Panc1 (cell line): ENCODE data around the gene CRYBG1. TPM values are rescaled to one million over a fixed set of nuclear protein-coding genes. Genes with fewer than 3 reads are reported as not detected.

Experiments used
- ATAC-seq: fragments of 200-7000 bp; cut with Tn5 transposase; 2 replicates; pipeline ENCODE4 v1.9.1; 2020; ENCODE audit warnings: mild to moderate bottlenecking, moderate library complexity
- BruUV-seq: library from RNA; stranded (reverse); fragments of 400-500 nt; replicated peaks from 2 replicates; lab custom pipeline; 2021; lab: Mats Ljungman, UMichigan
- CTCF ChIA-PET: fragments of 300-600 bp; sonication (Branson Sonifier 250); formaldehyde crosslinking; loops from one replicate; lab custom pipeline; 2022; ENCODE audit warnings: antibody characterized with exemption; lab: Charles Lee
- POLR2A ChIA-PET: fragments of 300-600 bp; sonication (Branson Sonifier 250); formaldehyde crosslinking; loops from one replicate; lab custom pipeline; 2022; ENCODE audit warnings: antibody characterized with exemption; lab: Charles Lee
- DNase-seq: peaks from one replicate; pipeline ENCODE4 v3.0.0-alpha.2; 2010; ENCODE audit warnings: low read depth, low spot score
- H3K27ac ChIP-seq: 2 replicates; pipeline ENCODE4 v1.5.1; 2011; ENCODE audit warnings: mild to moderate bottlenecking, low read length, inconsistent platforms
- H3K27me3 ChIP-seq: fragments of 200-500 bp; sonication (Bioruptor generic); 2 replicates; pipeline ENCODE4 v1.6.0; 2014; ENCODE audit warnings: low read length, inconsistent platforms; ENCODE audit not compliant: control insufficient read depth, insufficient read depth
- H3K36me3 ChIP-seq: fragments of 200-500 bp; sonication (Bioruptor generic); 2 replicates; pipeline ENCODE4 v1.5.1; 2014; ENCODE audit warnings: inconsistent platforms, mild to moderate bottlenecking, low read length, moderate library complexity; ENCODE audit not compliant: control insufficient read depth, insufficient read depth
- H3K4me1 ChIP-seq: 2 replicates; pipeline ENCODE4 v1.5.1; 2011; ENCODE audit warnings: inconsistent platforms, mild to moderate bottlenecking, low read length, moderate library complexity; ENCODE audit not compliant: control insufficient read depth, insufficient read depth
- H3K4me3 ChIP-seq, 2 experiments: 2 replicates each; pipeline ENCODE4 v1.5.1; 2011 to 2012; ENCODE audit warnings: low read depth in 2 of 2, low read length in 2 of 2, mild to moderate bottlenecking in 2 of 2, inconsistent platforms in 1 of 2, moderate library complexity in 1 of 2
- H3K9me3 ChIP-seq: fragments of 200-500 bp; sonication (Bioruptor generic); 2 replicates; pipeline ENCODE4 v1.5.1; 2014; ENCODE audit warnings: low read depth, mild to moderate bottlenecking, inconsistent platforms, low read length, moderate library complexity; ENCODE audit not compliant: control insufficient read depth, insufficient read depth
- CTCF ChIP-seq: fragments of 450-650 bp; IDR thresholded peaks from 2 replicates; pipeline ENCODE4 v1.5.1; 2017; ENCODE audit warnings: mild to moderate bottlenecking
- POLR2AphosphoS5 ChIP-seq: IDR thresholded peaks from 2 replicates; pipeline ENCODE4 v1.6.1; 2012; ENCODE audit warnings: mild to moderate bottlenecking, low read depth, low read length, moderate library complexity
- SIN3A ChIP-seq: IDR thresholded peaks from 2 replicates; pipeline ENCODE4 v1.6.1; 2012; ENCODE audit warnings: low read depth, mild to moderate bottlenecking, low read length, moderate library complexity, borderline replicate concordance; ENCODE audit not compliant: insufficient read depth
- TCF7L2 ChIP-seq: IDR thresholded peaks from 2 replicates; pipeline ENCODE4 v1.6.1; 2011; ENCODE audit warnings: mild to moderate bottlenecking, low read depth, low read length, inconsistent platforms
- in situ Hi-C: cut with HindIII; loops from 2 replicates; pipeline ENCODE4 v1.10.0; 2016; ENCODE audit warnings: low sequenced_read_pairs, low pct_unique_long_range_greater_than_20kb
- intact Hi-C: fragments of 100-400 bp; cut with micrococcal nuclease; formaldehyde crosslinking; loops from one replicate; pipeline ENCODE4 v1.10.0; 2022; ENCODE audit not compliant: unreplicated experiment
- total RNA-seq: library from RNA; stranded (reverse); gene quantifications from one replicate; pipeline ENCODE4 v1.2.1, GENCODE V29; 2021; ENCODE audit not compliant: unreplicated experiment
- TF ChIP-seq, protein P1 (sequence below), 2 experiments: IDR thresholded peaks; 2 replicates each; pipeline ENCODE4 v1.6.1; 2011 to 2012; ENCODE audit warnings: low read depth in 2 of 2, control low read depth in 1 of 2, low read length in 1 of 2, mild to moderate bottlenecking in 1 of 2, moderate library complexity in 1 of 2; ENCODE audit not compliant: insufficient read depth in 1 of 2

Gene CRYBG1
- total RNA-seq, 1 experiment from 2014 or later: 32.3 TPM

DNA sequence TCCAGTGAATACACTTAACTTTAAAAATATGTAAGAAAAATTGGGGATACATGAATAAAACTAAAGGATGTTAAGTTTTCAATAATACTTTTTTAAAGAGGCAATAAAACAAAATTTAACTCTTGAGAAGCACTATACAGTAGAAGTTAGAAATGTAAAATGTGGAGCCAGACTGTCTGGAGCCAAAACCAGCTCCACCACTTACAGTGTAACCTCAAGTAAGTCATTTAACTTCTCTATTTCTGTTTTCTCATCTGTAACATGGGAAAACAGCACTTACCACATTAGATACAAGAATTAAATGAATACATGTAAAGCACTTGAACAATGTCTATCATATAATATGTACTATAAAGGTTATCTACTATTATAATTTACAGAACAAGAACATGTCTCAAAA, 41.7 kb upstream of the CRYBG1 start:
- ATAC-seq: no peak

DNA sequence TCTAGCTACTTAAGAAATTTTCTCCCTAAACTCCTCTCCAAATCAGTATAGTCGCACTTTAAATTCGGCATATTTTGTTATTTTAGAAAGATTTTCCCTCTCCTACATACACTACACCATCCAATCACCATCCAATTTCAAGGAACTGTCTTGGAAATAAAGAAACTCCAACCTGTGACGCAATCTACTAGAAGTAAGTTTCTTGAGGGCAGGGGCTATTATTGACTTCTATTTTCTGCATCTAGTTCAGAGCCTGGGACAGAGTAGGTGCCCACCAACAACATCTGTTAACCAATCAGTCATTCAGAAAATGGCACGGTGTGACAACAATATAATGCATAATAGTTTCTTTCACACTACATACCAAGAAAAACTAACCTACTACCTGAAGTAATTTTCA, 38.6 kb upstream of the CRYBG1 start:
- ChIA-PET CTCF (no interaction called here), POLR2A (interaction anchor here (0.7 kb wide), 1 partner anchor 219 kb away, joined by 5 read pairs; no protein-coding TSS in a partner anchor)
- DNase-seq (no peak), ATAC-seq (no peak)
- no peak for TF ChIP-seq TCF7L2
- TF ChIP-seq, protein P1, sequence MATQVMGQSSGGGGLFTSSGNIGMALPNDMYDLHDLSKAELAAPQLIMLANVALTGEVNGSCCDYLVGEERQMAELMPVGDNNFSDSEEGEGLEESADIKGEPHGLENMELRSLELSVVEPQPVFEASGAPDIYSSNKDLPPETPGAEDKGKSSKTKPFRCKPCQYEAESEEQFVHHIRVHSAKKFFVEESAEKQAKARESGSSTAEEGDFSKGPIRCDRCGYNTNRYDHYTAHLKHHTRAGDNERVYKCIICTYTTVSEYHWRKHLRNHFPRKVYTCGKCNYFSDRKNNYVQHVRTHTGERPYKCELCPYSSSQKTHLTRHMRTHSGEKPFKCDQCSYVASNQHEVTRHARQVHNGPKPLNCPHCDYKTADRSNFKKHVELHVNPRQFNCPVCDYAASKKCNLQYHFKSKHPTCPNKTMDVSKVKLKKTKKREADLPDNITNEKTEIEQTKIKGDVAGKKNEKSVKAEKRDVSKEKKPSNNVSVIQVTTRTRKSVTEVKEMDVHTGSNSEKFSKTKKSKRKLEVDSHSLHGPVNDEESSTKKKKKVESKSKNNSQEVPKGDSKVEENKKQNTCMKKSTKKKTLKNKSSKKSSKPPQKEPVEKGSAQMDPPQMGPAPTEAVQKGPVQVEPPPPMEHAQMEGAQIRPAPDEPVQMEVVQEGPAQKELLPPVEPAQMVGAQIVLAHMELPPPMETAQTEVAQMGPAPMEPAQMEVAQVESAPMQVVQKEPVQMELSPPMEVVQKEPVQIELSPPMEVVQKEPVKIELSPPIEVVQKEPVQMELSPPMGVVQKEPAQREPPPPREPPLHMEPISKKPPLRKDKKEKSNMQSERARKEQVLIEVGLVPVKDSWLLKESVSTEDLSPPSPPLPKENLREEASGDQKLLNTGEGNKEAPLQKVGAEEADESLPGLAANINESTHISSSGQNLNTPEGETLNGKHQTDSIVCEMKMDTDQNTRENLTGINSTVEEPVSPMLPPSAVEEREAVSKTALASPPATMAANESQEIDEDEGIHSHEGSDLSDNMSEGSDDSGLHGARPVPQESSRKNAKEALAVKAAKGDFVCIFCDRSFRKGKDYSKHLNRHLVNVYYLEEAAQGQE (IDR thresholded peaks at IDR 0.05; ENCODE audit: insufficient read depth in 1 of 2, low read depth in 2 of 2, low read length in 1 of 2): no peak
- no peak for TF ChIP-seq POLR2AphosphoS5
- no peak for TF ChIP-seq CTCF
- TF ChIP-seq SIN3A: no peak
- in situ Hi-C loops (no loop called here), intact Hi-C loops (no loop called here)
- Histone ChIP-seq H3K9me3 (no peaks in the 10 kb centered on the region), H3K27ac (no peak overlapping the region), H3K4me1 (peaks cover 13% of the 10 kb centered on the region), H3K36me3 (no peaks in the 10 kb centered on the region), H3K4me3 (no peak overlapping the region), H3K27me3 (no peaks in the 10 kb centered on the region)
- TSS peak; percentile 5 for BruUV-seq

More for the DNA sequence above, 41.7 kb upstream of the CRYBG1 start:
- BruUV-seq: no TSS peak
- no peak for DNase-seq
- Histone ChIP-seq H3K4me1 (peaks cover 7% of the 10 kb centered on the region; the same call in 1 of the 2 replicates), H3K4me3 (no peak overlapping the region), H3K27ac (no peak overlapping the region), H3K9me3 (no peaks in the 10 kb centered on the region), H3K36me3 (peaks cover 11% of the 10 kb centered on the region), H3K27me3 (no peaks in the 10 kb centered on the region)
- ChIA-PET CTCF (interaction anchor here (0.6 kb wide), 1 partner anchor 131 kb away, joined by 8 read pairs; no protein-coding TSS in a partner anchor), POLR2A (no interaction called here)
- in situ Hi-C loops (no loop called here), intact Hi-C loops (no loop called here)
- TF ChIP-seq, protein P1 (IDR thresholded peaks at IDR 0.05; ENCODE audit: insufficient read depth in 1 of 2, low read depth in 2 of 2, low read length in 1 of 2): no peak
- TF ChIP-seq TCF7L2: no peak
- no peak for TF ChIP-seq POLR2AphosphoS5
- no peak for TF ChIP-seq CTCF
- no peak for TF ChIP-seq SIN3A
